Measurements from ENCODE around the gene POLR1G.

DNA sequence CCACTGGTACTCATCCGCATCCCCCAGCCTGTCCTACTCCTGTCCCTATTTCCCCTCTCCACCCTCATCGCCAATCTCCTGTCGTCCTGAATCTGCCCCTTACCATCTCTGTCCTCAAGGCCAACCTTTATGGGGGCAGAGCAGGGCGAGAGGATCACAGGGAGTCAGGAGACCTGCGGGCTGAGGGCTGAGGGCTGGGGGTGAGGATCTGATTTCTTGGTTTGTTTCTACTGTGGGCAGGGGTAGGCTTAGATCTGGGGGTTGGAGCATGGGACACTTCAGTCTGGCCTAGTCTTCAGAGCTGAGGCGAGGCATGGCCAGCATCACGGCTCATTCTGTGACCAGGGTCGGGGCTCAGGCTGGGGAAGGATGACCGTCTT is 33.8 kb downstream of the POLR1G start:
- TF ChIP-seq, protein P1, sequence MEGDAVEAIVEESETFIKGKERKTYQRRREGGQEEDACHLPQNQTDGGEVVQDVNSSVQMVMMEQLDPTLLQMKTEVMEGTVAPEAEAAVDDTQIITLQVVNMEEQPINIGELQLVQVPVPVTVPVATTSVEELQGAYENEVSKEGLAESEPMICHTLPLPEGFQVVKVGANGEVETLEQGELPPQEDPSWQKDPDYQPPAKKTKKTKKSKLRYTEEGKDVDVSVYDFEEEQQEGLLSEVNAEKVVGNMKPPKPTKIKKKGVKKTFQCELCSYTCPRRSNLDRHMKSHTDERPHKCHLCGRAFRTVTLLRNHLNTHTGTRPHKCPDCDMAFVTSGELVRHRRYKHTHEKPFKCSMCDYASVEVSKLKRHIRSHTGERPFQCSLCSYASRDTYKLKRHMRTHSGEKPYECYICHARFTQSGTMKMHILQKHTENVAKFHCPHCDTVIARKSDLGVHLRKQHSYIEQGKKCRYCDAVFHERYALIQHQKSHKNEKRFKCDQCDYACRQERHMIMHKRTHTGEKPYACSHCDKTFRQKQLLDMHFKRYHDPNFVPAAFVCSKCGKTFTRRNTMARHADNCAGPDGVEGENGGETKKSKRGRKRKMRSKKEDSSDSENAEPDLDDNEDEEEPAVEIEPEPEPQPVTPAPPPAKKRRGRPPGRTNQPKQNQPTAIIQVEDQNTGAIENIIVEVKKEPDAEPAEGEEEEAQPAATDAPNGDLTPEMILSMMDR (conservative IDR thresholded peaks at IDR 0.05; ENCODE audit: low read depth, low read length) = no peak
- no peak for TF ChIP-seq EZH2phosphoT487 (IDR thresholded peaks at IDR 0.05; ENCODE audit: borderline replicate concordance, low read length)
- no peak for TF ChIP-seq EZH2 (IDR thresholded peaks at IDR 0.05; ENCODE audit: low read length, unreplicated experiment)
